Measurements from ENCODE around the gene TMED10. TPM values are rescaled to one million over a fixed set of nuclear protein-coding genes. Genes with fewer than 3 reads are reported as not detected.
"Not testable (repeated sequence)": the region's sequence is repeated elsewhere in the genome, so short reads cannot be mapped to it uniquely, and the experiment has no call there.

The TMED10 gene
- total RNA-seq, 1 donor from 2014 or later = 390 TPM

- DNase-seq (ENCODE audit: low spot score) = no peak
Observed at GRCh38 chr14:75191100-75191499, 14.7 kb upstream of the TMED10 start.

GRCh38 chr14:75190023-75190422, 13.6 kb upstream of the TMED10 start:
- no peak for DNase-seq (ENCODE audit: low spot score)

GRCh38 chr14:75188520-75189268, 12.3 kb upstream of the TMED10 start:
- DNase-seq (ENCODE audit: low spot score) = peak; percentile 42

- no peak for DNase-seq (ENCODE audit: low spot score)
Observed at GRCh38 chr14:75188086-75188485, 11.7 kb upstream of the TMED10 start.

- DNase-seq (ENCODE audit: low spot score) = no peak
Observed at GRCh38 chr14:75186953-75187352, 10.5 kb upstream of the TMED10 start.

- DNase-seq (ENCODE audit: low spot score) = no peak
Observed at GRCh38 chr14:75185251-75186040, 9.0 kb upstream of the TMED10 start.

GRCh38 chr14:75184492-75184891, 8.1 kb upstream of the TMED10 start:
- no peak for DNase-seq (ENCODE audit: low spot score)

GRCh38 chr14:75184039-75184438, 7.6 kb upstream of the TMED10 start:
- DNase-seq (ENCODE audit: low spot score) = no peak

GRCh38 chr14:75183225-75183624, 6.8 kb upstream of the TMED10 start:
- DNase-seq (ENCODE audit: low spot score) = no peak

GRCh38 chr14:75182821-75183220, 6.4 kb upstream of the TMED10 start:
- no peak for DNase-seq (ENCODE audit: low spot score)

GRCh38 chr14:75182163-75182562, 5.8 kb upstream of the TMED10 start:
- not testable (repeated sequence) for DNase-seq (ENCODE audit: low spot score)

- DNase-seq (ENCODE audit: low spot score) = no peak
Observed at GRCh38 chr14:75181293-75182062, 5.1 kb upstream of the TMED10 start.

- DNase-seq (ENCODE audit: low spot score) = no peak
Observed at GRCh38 chr14:75175677-75176141, 703 bp downstream of the TMED10 start.

GRCh38 chr14:75174066-75174465, 2.3 kb downstream of the TMED10 start:
- no peak for DNase-seq (ENCODE audit: low spot score)

GRCh38 chr14:75170772-75171171, 5.6 kb downstream of the TMED10 start:
- DNase-seq (ENCODE audit: low spot score) = no peak

- no peak for DNase-seq (ENCODE audit: low spot score)
Observed at GRCh38 chr14:75168586-75169335, 7.7 kb downstream of the TMED10 start.

- no peak for DNase-seq (ENCODE audit: low spot score)
Observed at GRCh38 chr14:75167325-75167724, 9.1 kb downstream of the TMED10 start.

GRCh38 chr14:75165586-75166391, 10.6 kb downstream of the TMED10 start:
- DNase-seq (ENCODE audit: low spot score) = no peak

GRCh38 chr14:75164809-75165208, 11.6 kb downstream of the TMED10 start:
- no peak for DNase-seq (ENCODE audit: low spot score)

- DNase-seq (ENCODE audit: low spot score) = no peak
Observed at GRCh38 chr14:75163677-75164076, 12.7 kb downstream of the TMED10 start.

GRCh38 chr14:75162631-75163030, 13.8 kb downstream of the TMED10 start:
- DNase-seq (ENCODE audit: low spot score) = no peak
